ENCODE data around the gene MAB21L1.

DNA sequence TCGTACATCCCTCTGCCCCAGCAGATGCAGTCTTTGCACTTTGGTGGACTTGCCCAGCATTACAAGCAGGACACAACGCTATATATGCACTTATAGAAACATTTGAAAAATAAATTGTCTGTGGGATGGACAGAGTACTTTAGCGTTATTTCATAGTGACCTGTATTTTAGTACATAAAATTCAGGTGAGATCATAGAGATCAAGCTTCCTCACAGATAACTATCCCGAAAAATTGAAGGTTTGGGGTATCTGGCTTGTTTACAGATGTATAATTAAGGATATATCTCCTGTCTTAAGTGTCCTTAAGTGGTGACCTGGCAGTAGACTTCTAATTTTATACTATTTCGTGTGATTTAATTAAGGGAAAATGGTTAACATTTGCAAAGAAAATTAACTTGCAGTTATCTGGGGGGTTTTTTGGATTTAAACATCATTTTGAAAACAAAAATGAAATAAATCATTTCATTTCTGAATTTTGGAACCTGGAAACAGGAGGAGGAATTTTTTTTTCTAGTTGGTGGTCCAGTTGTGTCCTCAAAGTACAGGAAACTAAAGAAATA lies 977 bp upstream of the MAB21L1 start:
- TF ChIP-seq CTCF (IDR thresholded peaks at IDR 0.05) (no peak), POLR2A (IDR thresholded peaks at IDR 0.05) (no peak)

All from heart left ventricle (tissue), 13 donors.